DMS 273 (cell line): ENCODE results near the gene SPIB.
A peak's percentile ranks its signal among the peaks of the same experiment; 100 is the strongest.
"Not testable (repeated sequence)": the region's sequence is repeated elsewhere in the genome, so short reads cannot be mapped to it uniquely, and the experiment has no call there.

ENCODE experiments used
- DNase-seq: peaks from one replicate; lab custom pipeline; 2025; ENCODE audit not compliant: unreplicated experiment; lab: John Stamatoyannopoulos, UW

Gene SPIB

GRCh38 chr19:50465986-50466705, 47.4 kb downstream of the SPIB start:
- no peak for DNase-seq

GRCh38 chr19:50466706-50467039, 47.9 kb downstream of the SPIB start:
- DNase-seq, result no peak

- DNase-seq, result no peak
Observed at GRCh38 chr19:50467566-50467965, 48.8 kb downstream of the SPIB start.

GRCh38 chr19:50468818-50469217, 50.1 kb downstream of the SPIB start:
- DNase-seq, result no peak

- DNase-seq, result not testable (repeated sequence)
Observed at GRCh38 chr19:50473336-50473735, 54.6 kb downstream of the SPIB start.

- no peak for DNase-seq
Observed at GRCh38 chr19:50475101-50475568, 56.4 kb downstream of the SPIB start.

- no peak for DNase-seq
Observed at GRCh38 chr19:50475736-50476223, 57.0 kb downstream of the SPIB start.

GRCh38 chr19:50476224-50476906, 57.6 kb downstream of the SPIB start, which contains the start of the genes EMC10 and GARIN5A:
Gene EMC10, plus strand, starts transcription at chr19:50476507. Its CDS starts 38 bp downstream, at chr19:50476545.
Gene GARIN5A, minus strand, starts transcription at chr19:50476848. Its CDS starts 460 bp downstream, at chr19:50476388.
- peak; percentile 95 for DNase-seq

GRCh38 chr19:50476907-50477238, 58.1 kb downstream of the SPIB start:
- DNase-seq, result no peak

- no peak for DNase-seq
Observed at GRCh38 chr19:50477751-50478515, 59.2 kb downstream of the SPIB start.

- DNase-seq, result peak; percentile 34
Observed at GRCh38 chr19:50478901-50479715, 60.4 kb downstream of the SPIB start.

GRCh38 chr19:50479761-50480251, 61.1 kb downstream of the SPIB start:
- DNase-seq, result no peak

GRCh38 chr19:50480281-50481111, 61.8 kb downstream of the SPIB start:
- DNase-seq, result no peak
